ENCODE results near the gene BCAS1.
"Not testable (repeated sequence)": the region's sequence is repeated elsewhere in the genome, so short reads cannot be mapped to it uniquely, and the experiment has no call there.

The BCAS1 gene

GRCh38 chr20:53939572-53940359 is 130.6 kb downstream of the BCAS1 start:
- DNase-seq = peak; percentile 74

GRCh38 chr20:53939190-53939571 is 131.2 kb downstream of the BCAS1 start:
- no peak for DNase-seq

DNA sequence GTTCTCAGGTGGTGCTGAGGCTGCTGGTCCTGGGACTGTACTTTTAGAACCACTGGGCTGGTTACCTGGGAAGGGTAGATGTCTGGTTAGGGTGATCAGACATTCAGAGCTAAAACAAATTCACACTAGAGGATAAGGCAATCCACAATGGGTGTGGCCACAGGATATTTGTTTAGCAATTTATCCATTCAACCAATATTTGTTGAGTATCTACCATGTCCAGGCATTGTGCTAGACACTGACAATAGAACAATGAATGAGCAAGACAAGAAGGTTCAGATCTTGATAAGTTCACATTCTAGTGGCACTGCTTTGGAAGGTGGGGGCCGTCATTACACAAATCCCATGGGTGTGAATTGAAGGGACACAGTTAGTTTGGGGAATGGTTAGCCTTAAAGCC is 131.7 kb downstream of the BCAS1 start:
- DNase-seq = no peak

DNA sequence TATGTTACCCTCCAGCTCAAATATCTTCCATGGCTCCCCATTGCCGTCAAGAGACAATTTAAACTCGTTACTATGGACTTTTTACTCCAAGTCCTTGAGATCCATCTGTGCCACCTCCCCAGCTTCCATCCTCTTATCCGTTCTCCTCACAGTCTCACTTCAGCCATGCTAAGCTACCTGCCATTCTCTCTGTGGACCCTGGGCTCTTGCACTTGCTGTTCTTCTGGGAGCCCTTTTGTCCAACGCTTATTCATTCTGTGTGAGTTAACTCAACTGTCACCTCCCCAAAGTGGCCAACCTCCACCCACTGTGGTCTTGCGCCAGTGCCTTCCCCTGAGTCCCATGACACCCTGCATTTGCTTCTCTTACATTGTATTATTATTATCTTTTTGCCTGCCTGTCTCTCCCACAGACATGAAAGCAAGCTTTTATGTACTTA is 132.4 kb downstream of the BCAS1 start:
- no peak for DNase-seq

- no peak for DNase-seq
Observed at GRCh38 chr20:53937339-53937741, 133.1 kb downstream of the BCAS1 start.

- no peak for DNase-seq
Observed at GRCh38 chr20:53935344-53936084, 134.9 kb downstream of the BCAS1 start.

DNA sequence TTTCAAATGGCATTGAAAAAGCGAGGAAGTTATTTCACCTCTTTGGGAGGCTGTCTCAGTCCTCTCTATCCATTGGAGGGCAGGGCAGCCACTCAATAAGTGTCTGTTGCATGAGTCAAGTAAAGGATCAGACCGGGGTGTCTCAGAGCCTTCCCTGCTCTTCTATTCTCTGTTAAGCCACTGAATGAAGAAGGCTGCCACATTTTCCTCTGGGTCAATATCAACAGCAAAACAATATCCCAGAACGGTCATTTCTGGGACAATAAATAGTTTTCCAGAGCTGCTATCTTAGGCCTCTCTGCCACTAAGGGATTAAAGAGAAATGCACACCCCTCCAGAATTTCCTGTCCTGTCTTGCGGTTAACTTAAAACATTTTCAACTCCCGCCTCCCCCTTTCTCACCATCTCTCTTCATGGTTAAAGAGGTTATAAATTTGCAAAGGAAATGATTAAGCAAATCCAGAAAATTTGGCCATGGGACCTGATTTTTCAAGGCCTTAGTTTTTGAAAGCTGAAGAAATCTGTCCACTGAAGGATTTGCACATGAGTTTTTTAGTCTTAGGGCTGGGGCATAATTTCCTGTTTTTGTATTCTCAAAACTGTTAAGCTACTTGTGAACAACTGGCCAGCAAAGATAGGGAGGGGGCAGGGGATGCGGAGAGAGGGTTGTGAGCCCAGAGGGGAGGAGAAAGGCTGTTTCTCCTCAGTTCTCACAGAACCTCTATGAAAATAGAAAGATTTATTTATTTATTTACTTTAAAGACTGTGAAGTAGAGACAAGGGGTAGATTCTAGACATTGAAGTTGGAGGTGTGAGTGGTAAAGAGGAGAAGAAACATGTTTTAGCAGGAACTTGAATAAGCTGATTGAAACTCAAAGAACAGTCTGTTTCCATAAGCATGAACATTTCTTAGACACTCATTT is 135.7 kb downstream of the BCAS1 start:
- no peak for DNase-seq

DNA sequence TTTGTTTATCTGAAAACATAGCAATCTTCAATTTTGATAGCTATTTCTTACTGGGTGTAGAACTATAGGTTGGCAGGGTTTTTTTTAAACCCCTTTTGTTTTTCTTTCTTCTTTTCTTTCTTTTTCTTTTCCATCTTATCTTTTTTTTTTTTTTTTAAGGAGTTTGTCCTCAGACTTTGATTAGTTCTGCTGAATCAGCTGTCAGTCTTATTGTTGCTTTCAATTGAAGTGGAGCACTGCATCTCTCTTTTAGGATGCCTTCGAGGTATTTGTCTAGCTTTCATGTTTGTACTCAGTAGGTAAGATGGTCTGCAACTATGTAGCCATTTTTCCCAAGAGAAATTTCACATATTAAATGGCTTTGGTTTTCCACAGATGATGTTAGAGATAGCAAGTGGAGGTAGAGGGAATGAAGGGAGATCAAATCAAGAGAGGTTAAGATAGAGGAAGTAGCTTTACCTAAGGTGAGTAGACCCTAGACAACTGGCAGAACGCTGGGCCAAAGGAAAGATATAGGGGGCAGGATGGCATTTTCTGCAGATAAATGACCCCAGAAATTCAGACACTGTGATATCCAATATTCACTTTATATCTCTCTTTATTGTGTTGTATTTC is 137.1 kb downstream of the BCAS1 start:
- no peak for DNase-seq

DNA sequence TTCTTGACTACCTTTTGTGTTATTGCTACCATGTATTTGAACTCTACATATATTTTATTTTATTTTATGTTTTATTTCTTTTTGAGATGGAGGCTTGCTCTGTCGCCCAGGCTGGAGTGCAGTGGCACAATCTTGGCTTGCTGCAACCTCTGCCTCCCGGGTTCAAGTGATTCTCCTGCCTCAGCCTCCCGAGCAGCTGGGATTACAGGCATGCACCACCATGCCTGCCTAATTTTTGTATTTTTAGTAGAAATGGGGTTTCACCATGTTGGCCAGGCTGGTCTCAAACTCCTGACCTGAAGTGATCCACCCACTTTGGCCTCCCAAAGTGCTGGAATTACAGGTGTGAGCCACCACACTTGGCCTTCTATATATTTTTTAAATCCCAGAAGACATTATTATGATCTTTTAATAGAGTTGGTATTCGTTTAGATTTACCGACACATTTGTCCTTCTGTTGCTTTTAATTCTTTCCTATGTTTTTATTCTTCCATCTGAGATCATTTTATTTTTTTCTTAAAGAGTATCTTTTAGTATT is 137.7 kb downstream of the BCAS1 start:
- not testable (repeated sequence) for DNase-seq

DNA sequence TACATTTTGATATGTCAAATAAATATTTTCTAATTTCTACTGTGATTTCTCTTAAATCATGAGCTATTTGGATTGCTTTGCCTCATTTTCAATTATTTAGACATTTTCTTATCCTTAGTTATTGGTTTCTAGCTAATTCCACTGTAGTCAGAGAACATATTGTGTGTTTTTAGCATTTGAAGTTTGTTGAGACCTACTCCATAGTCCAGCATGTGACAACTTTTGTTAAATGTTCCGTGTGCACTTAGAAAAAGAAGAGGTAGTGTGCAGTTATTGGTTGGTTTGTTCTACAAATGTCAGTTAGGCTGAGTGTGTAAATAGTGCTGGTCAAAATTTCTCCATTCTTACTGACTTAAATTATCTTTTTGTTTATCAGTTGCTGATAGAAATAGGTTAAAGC is 138.8 kb downstream of the BCAS1 start:
- no peak for DNase-seq

- no peak for DNase-seq
Observed at GRCh38 chr20:53930651-53931504, 139.5 kb downstream of the BCAS1 start.

GRCh38 chr20:53929974-53930650 is 140.3 kb downstream of the BCAS1 start:
- DNase-seq = no peak

DNA sequence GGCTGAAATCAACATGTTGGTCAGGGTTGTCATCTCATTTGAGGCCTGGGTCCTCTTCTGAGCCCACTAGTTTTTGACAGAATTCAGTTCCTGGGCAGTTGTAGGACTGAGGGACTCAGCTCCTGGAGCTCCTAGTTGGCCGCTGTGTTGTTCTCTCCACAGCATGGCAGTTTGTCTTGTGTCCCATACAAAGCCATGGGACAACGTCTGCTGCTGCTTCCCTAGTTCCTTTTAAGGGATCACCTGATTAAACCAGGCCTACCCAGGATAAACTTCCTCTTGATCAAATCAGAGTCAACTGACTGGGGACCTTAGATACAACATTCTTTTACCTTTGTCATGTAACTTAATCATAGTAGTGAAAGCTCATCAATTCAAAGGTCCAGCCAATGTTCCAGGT is 141.0 kb downstream of the BCAS1 start:
- no peak for DNase-seq

GRCh38 chr20:53927990-53928389 is 142.4 kb downstream of the BCAS1 start:
- no peak for DNase-seq

- no peak for DNase-seq
Observed at GRCh38 chr20:53926428-53927028, 143.9 kb downstream of the BCAS1 start.

DNA sequence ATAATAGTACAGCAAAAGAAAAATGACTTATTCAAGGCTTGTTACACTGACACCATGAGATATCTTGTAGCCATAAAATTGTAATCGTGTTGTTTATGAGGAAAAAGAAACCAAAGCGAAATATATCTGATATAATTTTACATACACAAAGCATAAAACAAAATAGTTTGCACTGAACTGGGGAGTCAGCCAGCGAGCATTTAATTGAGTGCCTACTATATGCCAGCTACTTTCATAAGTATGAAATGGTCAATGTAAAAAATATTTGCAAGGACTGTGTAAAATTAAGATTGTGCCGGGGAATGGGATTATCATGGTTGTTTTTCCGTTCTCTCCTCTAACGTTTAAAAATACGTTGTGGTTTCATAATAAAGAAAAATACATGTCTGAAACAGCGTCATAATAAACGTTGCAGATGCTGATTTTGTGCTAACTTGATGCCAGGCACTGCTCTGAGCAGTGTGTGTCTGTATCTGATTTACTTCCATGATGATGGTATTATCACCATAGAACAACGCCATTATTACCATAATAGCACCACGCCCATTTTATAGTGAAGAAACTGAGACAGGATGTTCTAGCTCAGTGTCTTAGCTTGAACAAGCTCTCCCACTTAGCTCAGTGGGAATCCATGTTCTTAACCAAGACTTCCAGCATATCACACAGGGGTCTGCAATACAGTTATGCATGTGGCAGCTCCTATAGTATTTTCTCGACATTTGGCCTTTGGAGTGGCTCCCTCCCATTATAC is 144.6 kb downstream of the BCAS1 start:
- DNase-seq = no peak

DNA sequence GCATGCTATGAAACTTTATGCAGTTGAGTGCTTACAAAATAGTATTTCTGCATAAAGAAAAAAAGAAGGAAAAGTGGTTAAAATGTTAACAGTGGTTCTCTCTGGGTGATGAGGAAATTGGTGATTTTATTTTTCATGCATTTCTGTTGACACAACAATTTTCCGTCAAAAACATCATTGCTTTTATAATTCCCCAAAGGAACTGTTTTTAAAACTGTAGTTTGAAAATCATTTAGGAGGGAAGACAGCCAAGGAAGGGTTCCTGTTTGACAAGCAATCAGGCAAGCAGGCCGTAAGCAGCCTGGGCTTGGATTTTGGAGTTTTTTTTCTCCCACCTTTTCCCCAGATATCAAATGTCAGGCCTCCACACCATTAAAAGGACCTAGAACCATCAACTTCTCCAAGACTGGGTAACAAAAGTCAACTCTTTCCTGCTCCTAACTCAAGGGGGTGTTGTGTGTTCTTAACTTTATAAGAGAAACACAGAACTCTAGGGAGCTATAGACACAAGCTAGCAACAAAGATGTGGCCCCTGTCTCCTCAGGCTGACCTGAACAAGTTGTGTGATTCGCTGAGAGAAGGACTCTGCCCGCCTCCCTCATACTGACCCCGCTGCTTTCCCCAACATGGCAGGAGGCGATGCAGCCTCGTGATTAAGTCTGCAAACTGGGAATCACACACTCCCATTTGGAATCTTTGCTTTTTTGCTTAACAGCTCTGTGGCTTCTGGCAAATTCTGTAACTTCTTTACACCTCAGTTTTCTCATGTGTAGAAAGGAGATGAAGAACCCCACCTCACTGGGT is 146.6 kb downstream of the BCAS1 start:
- DNase-seq = no peak

- DNase-seq = no peak
Observed at GRCh38 chr20:53922901-53923314, 147.5 kb downstream of the BCAS1 start.

- no peak for DNase-seq
Observed at GRCh38 chr20:53921443-53921973, 148.9 kb downstream of the BCAS1 start.

Measured in CD4-positive, alpha-beta T cell treated with Interleukin-21 for 1 hour (primary cell).